A549 treated with RU486 at 1 μM for 4 hours (cell line): ENCODE results near the gene CGB8. TPM values are rescaled to one million over a fixed set of nuclear protein-coding genes. Genes with fewer than 3 reads are reported as not detected.

Source experiments
- total RNA-seq: library from RNA; stranded (reverse); fragments of 200-300 nt; extraction: Qiagen RNA extraction; gene quantifications from 5 replicates; pipeline ENCODE4 v1.2.3, GENCODE V29; 2022; ENCODE audit warnings: low read depth

The CGB8 gene
- total RNA-seq, result 3.3 to 5.1 TPM (median 4.0 TPM) in 5 replicates

GRCh38 chr19:49049011-49049410 lies at the start of gene CGB8:
CGB8 (minus strand) TSS chr19:49049111; CDS start chr19:49048739, 372 bp downstream.

DNA sequence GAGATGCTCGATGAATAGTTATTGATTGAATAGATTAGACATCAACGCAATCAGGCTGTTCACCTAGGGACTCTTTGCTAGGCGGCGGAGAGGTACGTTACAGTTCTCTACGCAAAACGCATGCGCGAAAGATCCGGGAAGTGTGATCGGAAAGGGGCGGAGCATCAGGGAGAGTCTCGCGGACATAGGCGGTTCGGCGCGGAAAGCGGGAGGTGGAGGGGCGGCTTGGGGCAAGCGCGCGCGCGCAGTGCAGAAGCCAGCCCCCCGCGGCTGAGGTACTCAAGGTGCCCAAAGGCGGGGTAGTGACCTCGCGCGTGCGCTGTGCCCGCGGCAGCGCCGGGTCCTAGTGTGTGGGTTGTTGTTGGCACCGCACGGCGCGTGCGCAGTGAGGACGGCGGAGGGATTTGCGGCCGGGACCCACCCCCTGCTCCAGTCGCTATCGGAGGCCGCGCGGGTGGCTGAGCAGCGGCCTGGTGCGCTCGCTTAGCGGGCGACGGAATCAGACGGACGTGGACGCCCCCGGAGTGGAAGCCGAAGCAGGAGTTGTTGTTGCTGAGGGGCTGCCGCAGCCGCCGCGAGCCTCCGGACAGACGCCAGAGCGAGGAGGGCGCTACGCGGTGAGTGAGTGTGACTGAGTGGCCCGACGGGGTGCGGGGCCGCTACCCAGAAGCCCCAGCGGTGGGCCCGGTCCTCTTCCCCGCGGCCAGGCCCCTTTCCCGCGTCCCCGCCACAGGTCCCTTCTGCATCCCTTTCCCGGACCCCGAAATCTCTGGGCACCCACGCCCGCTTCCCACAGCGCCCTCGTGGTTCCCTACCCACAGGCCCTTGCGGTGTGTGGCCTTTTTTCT lies 36.3 kb upstream of the CGB8 start, which contains the start of gene SNRNP70:
Gene SNRNP70 (plus strand): TSS at position 432 of the 848 bp plus-strand sequence. CDS start 964 bp downstream, outside the sequence.

GRCh38 chr19:49064768-49065611 lies 16.1 kb upstream of the CGB8 start, which contains the start of gene NTF4:
NTF4 (minus strand) TSS chr19:49064818; CDS start chr19:49061997, 2,821 bp downstream.

DNA sequence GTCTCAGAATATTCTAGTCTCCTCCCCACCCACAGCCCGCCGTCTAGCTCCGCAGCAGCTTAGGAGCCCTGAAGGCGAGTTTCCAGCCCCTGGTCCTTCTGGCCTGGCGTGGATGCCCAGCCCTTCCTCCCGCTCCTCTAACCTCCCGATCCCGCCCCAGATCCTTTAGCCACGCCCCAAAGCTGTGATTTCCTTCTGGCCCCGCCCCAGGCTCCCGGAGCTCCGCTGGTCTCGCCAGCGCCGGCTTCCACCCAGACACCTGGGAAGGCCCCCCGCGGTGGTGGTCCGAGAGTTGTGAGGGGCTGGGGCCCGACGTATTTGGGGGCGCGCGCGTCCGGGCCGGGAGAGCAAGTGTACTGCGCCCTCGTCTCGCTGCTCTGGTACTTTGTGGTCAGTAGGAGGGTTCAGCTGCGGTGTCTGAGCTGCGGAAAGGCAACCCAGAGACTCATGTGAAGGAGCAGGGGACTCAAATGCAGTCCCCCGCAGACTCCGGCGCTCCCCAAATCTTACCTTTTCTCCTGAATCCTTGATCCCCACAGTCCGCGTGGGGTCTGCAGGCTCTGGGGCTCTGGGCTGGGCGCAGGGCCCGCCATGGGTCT lies 8.8 kb upstream of the CGB8 start, which contains the start of gene CGB7:
Gene CGB7 (minus strand): TSS at position 114 of the 599 bp plus-strand sequence. CDS start 2,374 bp downstream, outside the sequence.

GRCh38 chr19:49043548-49043947 lies 5.4 kb downstream of the CGB8 start, which contains the start of gene CGB5:
CGB5 (plus strand) TSS chr19:49043848; CDS start chr19:49044210, 362 bp downstream.

GRCh38 chr19:49036815-49037214 lies 12.1 kb downstream of the CGB8 start, which contains the start of gene CGB1:
CGB1 (minus strand) TSS chr19:49036895; CDS start chr19:49036711, 184 bp downstream.

GRCh38 chr19:49031642-49032301 lies 17.1 kb downstream of the CGB8 start, which contains the start of gene CGB2:
CGB2 (plus strand) TSS chr19:49031890; CDS start chr19:49032096, 206 bp downstream.

DNA sequence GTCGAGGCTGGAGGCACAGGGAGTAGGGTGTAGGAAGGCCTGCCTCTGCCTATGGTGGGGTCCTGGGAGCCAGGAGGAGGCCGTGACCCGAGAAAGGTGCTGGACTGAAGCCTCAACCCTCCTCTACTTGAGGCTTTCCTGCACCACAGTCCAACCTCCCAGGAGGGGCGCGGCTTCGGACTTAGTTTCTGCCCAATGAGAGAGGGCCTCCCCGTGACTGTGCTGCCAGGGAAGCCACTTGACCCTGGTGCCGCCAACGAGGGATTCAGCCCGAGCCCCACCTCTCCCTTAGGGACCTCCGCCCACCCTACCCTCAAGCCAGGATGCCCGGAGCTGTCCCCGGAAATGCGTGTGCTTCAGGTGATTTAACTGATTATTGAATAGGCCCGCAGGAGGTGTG lies 24.7 kb downstream of the CGB8 start, which contains the start of gene CGB3:
Gene CGB3 (minus strand): TSS at position 101 of the 400 bp plus-strand sequence. CDS start 362 bp downstream, outside the sequence.

GRCh38 chr19:49017041-49017665 lies 31.8 kb downstream of the CGB8 start, which contains the start of gene LHB:
LHB (minus strand) TSS chr19:49017091; CDS start chr19:49017081, 10 bp downstream.

Other genes starting within 250 kb of the CGB8 start
- 47.2 to 60.5 TPM (median 56.7 TPM) in 5 replicates for gene BCAT2, start 238.1 kb downstream of the CGB8 start, total RNA-seq
- gene HSD17B14, start 212.6 kb downstream of the CGB8 start, total RNA-seq, result 13.4 to 17.0 TPM (median 14.8 TPM) in 5 replicates
- gene PLEKHA4, start 180.5 kb downstream of the CGB8 start, total RNA-seq, result 1.5 to 3.0 TPM (median 2.4 TPM) in 5 replicates
- 98.8 to 159 TPM (median 116 TPM) in 5 replicates for gene PPP1R15A, start 176.7 kb downstream of the CGB8 start, total RNA-seq
- not detected in 5 replicates for gene TULP2, start 150.4 kb downstream of the CGB8 start, total RNA-seq
- 180 to 229 TPM (median 200 TPM) in 5 replicates for gene NUCB1, start 148.8 kb downstream of the CGB8 start, total RNA-seq
- 1.1 to 2.1 TPM (median 1.5 TPM) in 5 replicates for gene DHDH, start 115.4 kb downstream of the CGB8 start, total RNA-seq
- gene BAX, start 94.2 kb downstream of the CGB8 start, total RNA-seq, result 272 to 404 TPM (median 350 TPM) in 5 replicates
- 18,656 to 25,483 TPM (median 19,849 TPM) in 5 replicates for gene FTL, start 83.8 kb downstream of the CGB8 start, total RNA-seq
- 16.4 to 21.4 TPM (median 17.5 TPM) in 5 replicates for gene GYS1, start 55.8 kb downstream of the CGB8 start, total RNA-seq
- gene RUVBL2, start 55.2 kb downstream of the CGB8 start, total RNA-seq, result 230 to 241 TPM (median 232 TPM) in 5 replicates
- gene LHB, start 32.0 kb downstream of the CGB8 start, total RNA-seq, result not detected in 5 replicates
- gene CGB3, start 24.8 kb downstream of the CGB8 start, total RNA-seq, result 0.38 TPM in 1 of 5 replicates, not detected in the others
- 0.54 to 0.67 TPM in 2 of 5 replicates, not detected in the others for gene CGB2, start 17.2 kb downstream of the CGB8 start, total RNA-seq
- gene CGB1, start 12.2 kb downstream of the CGB8 start, total RNA-seq, result not detected in 5 replicates
- 0.90 to 1.4 TPM (median 1.1 TPM) in 5 replicates for gene CGB5, start 5.3 kb downstream of the CGB8 start, total RNA-seq
- 0.16 to 0.82 TPM (median 0.61 TPM) in 5 replicates for gene CGB7, start 8.6 kb upstream of the CGB8 start, total RNA-seq
- gene NTF4, start 15.7 kb upstream of the CGB8 start, total RNA-seq, result 0.17 to 0.65 TPM (median 0.29 TPM) in 5 replicates
- not detected in 5 replicates for gene KCNA7, start 23.6 kb upstream of the CGB8 start, total RNA-seq
- gene SNRNP70, start 36.3 kb upstream of the CGB8 start, total RNA-seq, result 293 to 368 TPM (median 338 TPM) in 5 replicates
- 3.7 to 7.7 TPM (median 5.3 TPM) in 5 replicates for gene LIN7B, start 65.3 kb upstream of the CGB8 start, total RNA-seq
- gene C19orf73, start 70.0 kb upstream of the CGB8 start, total RNA-seq, result 0.93 to 3.1 TPM (median 2.2 TPM) in 5 replicates
- 5.5 to 8.9 TPM (median 7.7 TPM) in 5 replicates for gene PPFIA3, start 70.4 kb upstream of the CGB8 start, total RNA-seq
- not detected in 5 replicates for gene HRC, start 106.3 kb upstream of the CGB8 start, total RNA-seq
- gene TRPM4, start 108.7 kb upstream of the CGB8 start, total RNA-seq, result 6.4 to 10.4 TPM (median 9.5 TPM) in 5 replicates